ENCODE data around the gene WDR31.
"Not testable (repeated sequence)": the region's sequence is repeated elsewhere in the genome, so short reads cannot be mapped to it uniquely, and the experiment has no call there.

WDR31 gene

DNA sequence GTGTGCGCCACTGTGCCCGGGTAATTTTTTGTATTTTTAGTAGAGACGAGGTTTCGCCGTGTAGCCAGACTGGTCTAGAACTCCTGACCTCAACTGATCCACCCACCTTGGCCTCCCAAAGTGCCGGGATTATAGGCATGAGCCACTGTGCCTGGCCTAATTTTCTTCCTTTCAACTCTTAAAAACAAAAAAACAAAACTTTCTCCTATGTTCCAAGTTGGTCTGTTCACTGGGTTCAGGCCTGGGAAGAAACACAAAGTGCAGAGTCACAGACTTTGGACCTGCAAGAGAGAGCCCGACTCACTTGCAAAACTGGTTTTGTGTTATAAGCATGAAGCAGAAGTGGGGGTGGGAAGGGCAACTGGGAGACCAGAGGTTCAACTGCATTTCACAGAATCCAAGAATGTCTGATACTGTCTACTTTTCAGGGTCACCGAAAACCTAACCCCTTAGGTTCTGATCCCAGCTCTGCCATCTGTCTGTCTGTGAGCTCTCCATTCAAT lies 41.9 kb upstream of the WDR31 start:
- DNase-seq = no peak
- no peak overlapping the region for H3K27ac ChIP-seq (ENCODE audit: low read depth, low read length)
- no peaks in the 10 kb centered on the region for H3K36me3 ChIP-seq (ENCODE audit: control insufficient read depth, insufficient read depth, low read length)
- no peaks in the 10 kb centered on the region for H3K79me1 ChIP-seq (ENCODE audit: low read length)
- no peaks in the 10 kb centered on the region for H3K4me1 ChIP-seq (ENCODE audit: control insufficient read depth, low read depth, low read length)
- no peak overlapping the region for H2BK120ac ChIP-seq (ENCODE audit: low read depth, low read length)
- H3K18ac ChIP-seq (ENCODE audit: low read length) = no peak overlapping the region
- no CpG with 5 or more reads among the region's 8 CpGs for WGBS (ENCODE audit: extremely low coverage, insufficient coverage, low lambda C conversion rate)
- H2BK15ac ChIP-seq (replicated peaks; ENCODE audit: low read depth) = no peak overlapping the region
- no peak overlapping the region for H3K4me3 ChIP-seq (ENCODE audit: low read length)
- no peaks in the 10 kb centered on the region for H3K27me3 ChIP-seq (ENCODE audit: insufficient read depth, low read length, poor library complexity)
- H3K56ac ChIP-seq (ENCODE audit: low read length) = no peak overlapping the region
- H4K8ac ChIP-seq (ENCODE audit: low read depth, low read length) = no peak overlapping the region
- H3K23ac ChIP-seq (ENCODE audit: low read length) = no peak overlapping the region
- no peak overlapping the region for H2BK5ac ChIP-seq (ENCODE audit: low read length)
- H3K4me2 ChIP-seq (ENCODE audit: low read length) = no peak overlapping the region
- H4K5ac ChIP-seq (ENCODE audit: low read length) = no peak overlapping the region
- H3K79me2 ChIP-seq (ENCODE audit: control insufficient read depth, insufficient read depth, low read length) = no peaks in the 10 kb centered on the region
- no peak overlapping the region for H3K4ac ChIP-seq (ENCODE audit: low read depth, low read length)
- H2AK5ac ChIP-seq (ENCODE audit: low read length) = no peak overlapping the region
- H3K9ac ChIP-seq (ENCODE audit: low read length) = no peak overlapping the region

DNA sequence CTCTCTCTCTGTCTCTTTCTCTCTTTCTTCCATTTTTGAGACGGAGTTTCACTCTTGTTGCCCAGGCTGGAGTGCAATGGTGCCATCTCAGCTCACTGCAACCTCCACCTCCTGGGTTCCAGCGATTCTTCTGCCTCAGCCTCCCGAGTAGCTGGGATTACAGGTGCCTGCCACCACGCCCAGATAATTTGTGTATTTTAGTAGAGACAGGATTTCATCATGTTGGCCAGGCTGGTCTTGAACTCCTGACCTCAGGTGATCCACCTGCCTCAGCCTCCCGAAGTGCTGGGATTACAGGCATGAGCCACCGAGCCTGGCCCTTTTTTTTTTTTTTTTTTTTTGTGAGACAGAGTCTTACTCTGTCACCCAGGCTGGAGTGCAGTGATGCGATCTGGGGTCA lies 41.4 kb upstream of the WDR31 start:
- H3K9ac ChIP-seq (ENCODE audit: low read length) = not testable (repeated sequence)

DNA sequence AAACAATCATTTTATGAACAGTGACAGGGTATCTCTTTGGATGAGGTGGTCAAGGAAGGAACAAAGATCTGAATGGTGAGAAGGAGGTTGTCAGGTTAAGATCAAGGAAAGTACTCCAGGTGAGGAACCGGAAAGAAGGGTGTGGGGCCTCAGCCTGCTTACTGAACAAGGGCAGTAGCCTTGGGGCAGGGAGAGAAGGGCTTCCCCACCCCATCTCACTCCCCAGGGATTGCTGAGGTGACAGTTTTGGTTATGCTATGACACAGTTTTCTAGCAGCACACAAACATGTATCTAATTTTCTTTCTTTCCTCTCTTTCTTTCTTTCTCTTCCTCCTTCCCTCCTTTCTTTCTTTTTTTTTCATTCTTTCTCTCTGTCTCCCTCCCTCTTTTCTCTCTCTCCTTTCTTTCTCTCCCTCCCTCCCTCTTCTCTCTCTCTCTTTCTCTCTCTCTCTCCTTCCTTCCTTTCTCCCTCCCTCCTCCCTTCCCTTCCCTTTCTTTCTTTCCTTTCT lies 40.8 kb upstream of the WDR31 start:
- no peak for DNase-seq
- Histone ChIP-seq H3K9ac (ENCODE audit: low read length) (no peak overlapping the region), H3K27me3 (ENCODE audit: insufficient read depth, low read length, poor library complexity) (no peaks in the 10 kb centered on the region), H3K23ac (ENCODE audit: low read length) (no peak overlapping the region), H2BK15ac (replicated peaks; ENCODE audit: low read depth) (no peak overlapping the region), H4K5ac (ENCODE audit: low read length) (no peak overlapping the region), H3K4me1 (ENCODE audit: control insufficient read depth, low read depth, low read length) (no peaks in the 10 kb centered on the region), H3K79me1 (ENCODE audit: low read length) (no peaks in the 10 kb centered on the region), H3K36me3 (ENCODE audit: control insufficient read depth, insufficient read depth, low read length) (no peaks in the 10 kb centered on the region), H2BK5ac (ENCODE audit: low read length) (no peak overlapping the region), H3K4ac (ENCODE audit: low read depth, low read length) (no peak overlapping the region), H3K56ac (ENCODE audit: low read length) (no peak overlapping the region), H3K79me2 (ENCODE audit: control insufficient read depth, insufficient read depth, low read length) (no peaks in the 10 kb centered on the region), H3K4me3 (ENCODE audit: low read length) (no peak overlapping the region), H3K4me2 (ENCODE audit: low read length) (no peak overlapping the region), H3K18ac (ENCODE audit: low read length) (no peak overlapping the region), H3K27ac (ENCODE audit: low read depth, low read length) (no peak overlapping the region), H2BK120ac (ENCODE audit: low read depth, low read length) (no peak overlapping the region), H4K8ac (ENCODE audit: low read depth, low read length) (no peak overlapping the region), H2AK5ac (ENCODE audit: low read length) (no peak overlapping the region)
- no CpG with 5 or more reads among the region's 1 CpG for WGBS (ENCODE audit: extremely low coverage, insufficient coverage, low lambda C conversion rate)

More for the DNA sequence above, 41.4 kb upstream of the WDR31 start:
- not testable (repeated sequence) for H3K79me1 ChIP-seq (ENCODE audit: low read length); H3K4me1 ChIP-seq (ENCODE audit: control insufficient read depth, low read depth, low read length); H3K56ac ChIP-seq (ENCODE audit: low read length); H3K4me2 ChIP-seq (ENCODE audit: low read length); H3K4ac ChIP-seq (ENCODE audit: low read depth, low read length); H3K23ac ChIP-seq (ENCODE audit: low read length); H3K36me3 ChIP-seq (ENCODE audit: control insufficient read depth, insufficient read depth, low read length); DNase-seq; H3K27me3 ChIP-seq (ENCODE audit: insufficient read depth, low read length, poor library complexity); H2BK15ac ChIP-seq (replicated peaks; ENCODE audit: low read depth); H2BK120ac ChIP-seq (ENCODE audit: low read depth, low read length); H3K18ac ChIP-seq (ENCODE audit: low read length); H3K79me2 ChIP-seq (ENCODE audit: control insufficient read depth, insufficient read depth, low read length); H2BK5ac ChIP-seq (ENCODE audit: low read length); H3K27ac ChIP-seq (ENCODE audit: low read depth, low read length); H4K8ac ChIP-seq (ENCODE audit: low read depth, low read length); H2AK5ac ChIP-seq (ENCODE audit: low read length); H3K4me3 ChIP-seq (ENCODE audit: low read length); H4K5ac ChIP-seq (ENCODE audit: low read length)
- WGBS (ENCODE audit: extremely low coverage, insufficient coverage, low lambda C conversion rate) = no CpG with 5 or more reads among the region's 7 CpGs

DNA sequence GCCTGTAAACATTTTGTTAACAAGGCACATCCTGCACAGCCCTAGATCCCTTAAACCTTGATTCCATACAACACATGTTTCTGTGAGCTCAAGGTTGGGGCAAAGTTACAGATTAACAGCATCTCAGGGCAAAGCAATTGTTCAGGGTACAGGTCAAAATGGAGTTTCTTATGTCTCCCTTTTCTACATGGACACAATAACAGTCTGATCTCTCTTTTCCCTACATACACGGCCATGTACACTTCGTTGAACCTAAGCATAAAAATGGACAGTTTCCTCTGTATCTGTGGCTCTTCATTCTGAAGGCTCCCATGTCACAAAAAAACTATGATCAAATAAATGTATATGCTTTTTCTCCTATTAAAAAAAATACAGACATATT lies 39.7 kb upstream of the WDR31 start:
- not testable (repeated sequence) for H3K9ac ChIP-seq (ENCODE audit: low read length); H3K79me1 ChIP-seq (ENCODE audit: low read length); H3K27ac ChIP-seq (ENCODE audit: low read depth, low read length); H4K5ac ChIP-seq (ENCODE audit: low read length); DNase-seq; H3K18ac ChIP-seq (ENCODE audit: low read length); H3K4me1 ChIP-seq (ENCODE audit: control insufficient read depth, low read depth, low read length); H3K36me3 ChIP-seq (ENCODE audit: control insufficient read depth, insufficient read depth, low read length); H3K27me3 ChIP-seq (ENCODE audit: insufficient read depth, low read length, poor library complexity); H3K56ac ChIP-seq (ENCODE audit: low read length); H2BK5ac ChIP-seq (ENCODE audit: low read length); H3K4me2 ChIP-seq (ENCODE audit: low read length); H3K4ac ChIP-seq (ENCODE audit: low read depth, low read length); H4K8ac ChIP-seq (ENCODE audit: low read depth, low read length); H2AK5ac ChIP-seq (ENCODE audit: low read length); H3K23ac ChIP-seq (ENCODE audit: low read length); H2BK15ac ChIP-seq (replicated peaks; ENCODE audit: low read depth); H3K79me2 ChIP-seq (ENCODE audit: control insufficient read depth, insufficient read depth, low read length); H2BK120ac ChIP-seq (ENCODE audit: low read depth, low read length); H3K4me3 ChIP-seq (ENCODE audit: low read length)
- WGBS (ENCODE audit: extremely low coverage, insufficient coverage, low lambda C conversion rate) = no CpG with 5 or more reads among the region's 2 CpGs

DNA sequence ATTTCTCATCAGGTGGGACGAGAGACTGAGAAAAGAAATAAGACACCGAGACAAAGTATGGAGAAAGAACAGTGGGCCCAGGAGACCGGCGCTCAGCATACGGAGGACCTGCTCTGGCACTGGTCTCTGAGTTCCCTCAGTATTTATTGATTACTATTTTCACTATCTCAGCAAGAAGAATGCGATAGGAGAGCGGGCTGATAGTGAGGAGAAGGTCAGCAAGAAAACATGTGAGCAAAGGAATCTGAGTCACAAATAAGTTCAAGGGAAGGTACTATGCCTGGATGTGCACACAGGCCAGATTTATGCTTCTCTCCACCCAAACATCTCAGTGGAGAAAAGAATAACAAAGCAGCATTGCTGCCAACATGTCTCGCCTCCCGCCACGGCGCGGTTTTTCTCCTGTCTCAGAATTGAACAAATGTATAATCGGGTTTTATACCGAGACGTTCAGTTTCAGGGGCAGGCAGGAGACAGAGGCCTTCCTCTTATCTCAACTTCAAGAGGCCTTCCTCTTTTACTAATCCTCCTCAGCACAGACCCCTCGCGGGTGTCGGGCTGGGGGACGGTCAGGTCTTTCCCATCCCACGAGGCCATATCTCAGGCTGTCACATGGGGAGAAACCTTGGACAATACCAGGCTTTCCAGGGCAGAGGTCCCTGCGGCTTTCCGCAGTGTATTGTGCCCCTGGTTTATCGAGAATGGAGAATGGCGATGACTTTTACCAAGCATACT lies 39.2 kb upstream of the WDR31 start:
- not testable (repeated sequence) for H3K4me2 ChIP-seq (ENCODE audit: low read length); H3K23ac ChIP-seq (ENCODE audit: low read length); H2BK15ac ChIP-seq (replicated peaks; ENCODE audit: low read depth); DNase-seq; H2BK120ac ChIP-seq (ENCODE audit: low read depth, low read length); H2BK5ac ChIP-seq (ENCODE audit: low read length); H3K4me3 ChIP-seq (ENCODE audit: low read length); H3K36me3 ChIP-seq (ENCODE audit: control insufficient read depth, insufficient read depth, low read length); H3K79me2 ChIP-seq (ENCODE audit: control insufficient read depth, insufficient read depth, low read length); H3K79me1 ChIP-seq (ENCODE audit: low read length); H3K56ac ChIP-seq (ENCODE audit: low read length); H3K4me1 ChIP-seq (ENCODE audit: control insufficient read depth, low read depth, low read length); H3K27me3 ChIP-seq (ENCODE audit: insufficient read depth, low read length, poor library complexity); H3K18ac ChIP-seq (ENCODE audit: low read length); H3K9ac ChIP-seq (ENCODE audit: low read length); H4K8ac ChIP-seq (ENCODE audit: low read depth, low read length); H4K5ac ChIP-seq (ENCODE audit: low read length); H3K27ac ChIP-seq (ENCODE audit: low read depth, low read length); H2AK5ac ChIP-seq (ENCODE audit: low read length); H3K4ac ChIP-seq (ENCODE audit: low read depth, low read length)
- WGBS (ENCODE audit: extremely low coverage, insufficient coverage, low lambda C conversion rate) = no CpG with 5 or more reads among the region's 24 CpGs
